ENCODE measurements around the gene TXNRD2.
"Not testable (repeated sequence)": the region's sequence is repeated elsewhere in the genome, so short reads cannot be mapped to it uniquely, and the experiment has no call there.

The TXNRD2 gene

DNA sequence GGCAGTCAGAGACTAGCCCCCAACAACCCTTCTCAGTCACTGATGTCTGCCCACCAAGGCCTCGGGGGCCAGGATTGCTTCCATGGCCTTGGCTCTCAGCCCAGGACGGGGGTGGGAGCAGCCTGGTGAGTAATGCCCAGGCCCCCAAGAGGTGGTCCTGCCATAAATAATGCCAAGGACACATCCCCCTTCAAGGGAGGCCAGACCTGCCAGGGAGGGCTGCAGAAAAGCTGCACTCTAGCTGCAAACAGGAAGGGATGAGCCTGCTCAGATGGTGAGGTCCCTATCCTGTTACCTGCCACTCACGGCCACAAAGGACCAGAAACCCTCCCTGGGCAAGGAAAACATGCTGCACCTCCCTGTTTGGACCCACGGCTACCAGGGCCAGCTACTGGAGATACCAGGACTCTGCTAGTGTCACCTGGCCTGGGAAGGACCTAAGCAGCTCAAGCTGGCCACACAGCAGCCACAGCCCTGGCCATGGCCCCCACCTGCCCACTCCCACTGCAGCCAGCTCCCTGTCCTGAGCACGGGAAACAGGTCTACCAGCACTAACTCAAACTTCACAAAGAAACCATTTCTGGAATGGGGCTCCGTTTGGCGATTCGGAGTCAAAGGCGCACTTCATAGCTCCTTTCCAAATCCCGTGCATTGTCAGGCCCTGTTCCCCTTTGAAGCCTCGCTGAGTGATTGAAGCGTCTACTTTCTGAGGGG, 99.1 kb downstream of the TXNRD2 start:
- no peak for DNase-seq

DNA sequence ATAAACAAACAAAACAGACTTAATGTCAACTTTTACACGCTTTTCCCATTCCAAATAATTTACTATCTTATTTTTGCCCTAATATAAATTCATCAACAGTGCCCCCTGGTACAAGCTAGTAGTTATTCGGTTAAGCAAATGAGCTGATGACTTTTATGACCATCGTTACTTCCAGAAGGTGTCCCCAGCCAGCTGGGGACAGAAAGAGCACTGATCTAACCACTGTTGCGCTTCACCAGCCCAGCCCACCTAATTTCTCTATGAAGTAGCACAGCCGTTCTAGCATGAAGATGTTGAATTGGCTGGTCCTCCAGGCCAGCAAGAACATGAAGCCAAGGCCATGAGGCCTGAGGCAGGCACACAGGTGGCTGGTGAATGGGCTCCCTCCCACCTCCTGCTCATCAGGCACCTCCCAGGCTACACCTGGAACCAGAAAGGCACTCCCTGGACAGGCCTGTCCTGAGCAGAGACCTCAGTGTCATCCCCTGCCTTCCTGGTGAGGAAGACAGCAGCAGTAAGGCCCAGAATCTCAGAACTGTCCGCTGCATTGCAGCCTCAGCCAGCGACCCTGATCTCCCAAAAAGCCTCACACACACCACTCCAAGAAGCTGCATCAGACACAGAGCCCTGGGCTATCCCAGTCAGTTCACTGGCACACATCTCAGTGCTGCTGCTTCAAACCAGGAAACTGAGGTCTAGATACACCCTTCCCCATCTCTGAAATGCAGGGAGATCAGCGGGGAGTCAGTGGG, 99.8 kb downstream of the TXNRD2 start:
- no peak for DNase-seq

DNA sequence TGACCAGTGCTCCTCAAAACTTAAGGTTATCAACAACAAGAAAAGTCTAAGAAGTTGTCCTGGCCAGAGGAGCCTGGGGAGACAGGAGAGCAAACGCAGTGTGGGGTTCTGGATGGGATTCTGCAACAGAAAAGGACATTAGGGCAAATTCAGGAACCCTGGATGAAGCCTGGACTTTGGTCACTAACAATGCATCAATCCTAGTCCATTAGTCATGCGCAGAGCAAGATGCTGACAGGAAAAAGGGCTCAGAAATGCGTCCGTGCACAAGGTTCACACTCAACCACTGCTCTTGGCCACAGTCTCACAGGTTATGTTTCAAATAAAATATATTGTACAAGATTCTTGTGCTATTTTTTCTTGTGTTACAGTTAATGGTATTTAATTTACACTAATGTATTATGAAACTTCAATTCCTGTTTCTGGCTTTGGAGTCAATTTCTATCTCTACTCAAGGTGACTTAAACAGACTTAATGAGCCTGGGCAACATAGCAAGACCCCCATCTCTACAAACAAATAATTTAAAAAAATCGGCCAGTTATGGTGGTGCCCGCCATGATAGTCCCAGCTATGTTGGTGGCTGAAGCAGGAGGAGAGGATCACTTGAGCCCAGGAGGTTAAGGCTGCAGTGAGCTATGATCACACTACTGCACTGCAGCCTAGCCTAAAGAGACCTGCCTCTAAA, 100.5 kb downstream of the TXNRD2 start:
- DNase-seq = no peak

DNA sequence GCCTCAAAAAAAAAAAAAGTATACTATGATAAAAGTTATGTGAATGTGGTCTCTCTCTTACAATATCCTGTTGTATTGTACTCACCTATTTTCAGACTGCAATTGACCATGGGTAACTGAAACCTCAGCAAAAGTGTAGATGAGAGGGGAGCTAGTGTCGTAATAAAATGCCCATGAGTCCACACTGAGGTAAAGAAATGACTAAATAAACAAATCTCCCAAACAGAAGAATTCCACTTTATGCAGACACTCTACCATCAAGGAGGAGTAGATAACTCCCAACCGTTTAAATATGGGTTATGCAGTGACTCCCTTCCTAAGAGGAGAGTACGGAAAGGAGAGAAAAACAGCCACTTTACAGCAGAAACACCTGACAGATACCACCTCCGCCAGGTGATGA, 101.6 kb downstream of the TXNRD2 start:
- DNase-seq = no peak

DNA sequence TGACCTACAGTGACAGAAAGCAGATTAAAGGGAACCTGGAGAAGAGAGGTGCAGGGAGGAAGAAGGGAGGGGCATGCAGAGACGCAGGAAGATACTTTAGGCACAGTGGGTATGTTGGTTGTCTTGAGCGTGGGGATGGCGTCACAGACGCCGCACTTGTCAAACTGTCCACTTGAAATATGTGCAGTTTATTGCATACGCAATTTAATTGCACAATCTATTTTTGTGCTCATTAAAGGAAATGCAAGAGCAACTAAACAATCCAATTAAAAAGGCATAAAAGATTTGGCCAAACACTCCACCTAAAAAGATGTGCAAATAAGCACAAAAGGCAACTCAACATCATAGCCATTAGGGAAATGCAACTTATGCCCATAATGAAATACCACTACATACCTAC, 103.7 kb downstream of the TXNRD2 start:
- DNase-seq = no peak

DNA sequence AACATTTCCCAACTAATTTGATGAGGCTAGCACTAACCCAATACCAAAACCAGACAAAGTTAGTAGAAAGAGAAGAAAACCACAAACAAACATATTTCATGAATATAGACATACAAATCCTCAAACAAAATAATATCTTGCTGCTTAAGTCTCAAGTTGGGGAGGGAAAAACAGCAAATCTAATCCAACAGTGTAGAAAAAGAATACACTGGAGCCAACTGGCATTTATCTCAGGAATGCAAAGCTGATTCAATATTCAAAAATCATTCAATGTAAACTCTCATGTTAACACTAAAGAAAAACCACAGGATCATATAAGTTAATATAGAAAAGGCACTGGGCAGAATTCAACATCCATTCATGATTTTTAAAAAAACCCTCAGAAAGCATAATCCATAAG, 105.1 kb downstream of the TXNRD2 start:
- DNase-seq = no peak

DNA sequence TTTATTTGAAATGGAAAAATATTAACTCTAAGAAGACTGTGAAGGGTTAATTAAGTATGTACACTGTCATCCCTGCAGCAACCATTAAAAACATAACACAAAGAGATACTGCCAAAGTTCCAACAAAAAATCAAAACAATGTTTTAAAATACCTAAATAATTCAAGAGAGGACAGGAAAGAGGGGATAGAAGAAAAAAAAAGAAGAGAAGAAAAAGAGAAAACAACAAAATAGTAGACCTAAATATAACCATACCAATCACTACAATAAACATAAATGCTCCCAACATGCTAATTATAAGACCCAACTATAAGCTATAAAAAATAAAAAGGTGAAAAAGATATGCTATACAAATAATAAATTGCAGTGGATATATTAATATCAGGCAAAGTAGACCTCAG, 107.0 kb downstream of the TXNRD2 start:
- no peak for DNase-seq

DNA sequence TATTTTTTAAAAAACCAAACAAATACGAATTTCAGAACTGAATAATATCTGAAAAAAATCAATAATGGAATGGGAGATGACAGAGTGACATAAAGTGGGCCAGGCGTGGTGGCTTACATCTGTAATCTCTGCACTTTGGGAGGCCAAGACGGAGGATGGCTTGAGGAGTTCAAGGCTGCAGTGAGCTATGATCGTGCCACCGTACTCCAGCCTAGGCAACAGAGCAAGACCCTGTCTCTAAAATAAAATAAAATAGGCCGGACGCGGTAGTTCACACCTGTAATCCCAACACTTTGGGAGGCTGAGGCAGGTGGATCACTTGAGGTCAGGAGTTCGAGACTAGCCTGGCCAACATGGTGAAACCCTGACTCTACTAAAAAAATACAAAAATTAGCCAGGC, 108.3 kb downstream of the TXNRD2 start:
- DNase-seq = not testable (repeated sequence)

DNA sequence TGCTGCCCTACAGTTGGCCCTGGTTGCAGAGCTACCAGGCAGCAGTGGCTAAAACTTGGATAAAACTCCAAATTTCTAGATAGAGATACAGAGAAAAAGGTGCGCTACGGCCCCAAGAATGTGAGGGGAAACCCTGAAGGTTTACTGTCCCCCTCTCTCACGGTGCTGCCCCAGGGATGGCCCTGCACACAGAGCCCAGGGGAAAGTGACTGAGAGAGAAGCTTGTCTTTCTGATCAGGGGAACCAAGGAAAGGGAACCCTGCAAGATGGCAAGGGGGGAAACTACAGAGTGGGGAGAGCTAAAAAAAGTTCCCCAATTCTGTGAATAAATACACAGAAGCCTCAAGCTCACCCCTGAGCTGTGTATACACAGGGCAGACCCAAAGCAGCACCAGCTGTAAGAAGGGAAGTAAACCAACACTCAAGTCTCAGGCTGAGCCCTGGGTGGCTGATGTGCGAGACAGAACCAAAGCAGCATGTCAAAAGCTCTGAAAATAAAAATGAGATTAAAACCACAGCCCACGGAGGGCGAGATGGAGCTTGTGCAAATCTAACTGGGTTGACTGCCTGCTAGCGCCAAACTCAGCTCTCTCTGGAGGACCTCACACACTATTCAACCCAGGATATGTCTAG, 109.0 kb downstream of the TXNRD2 start:
- DNase-seq = no peak

DNA sequence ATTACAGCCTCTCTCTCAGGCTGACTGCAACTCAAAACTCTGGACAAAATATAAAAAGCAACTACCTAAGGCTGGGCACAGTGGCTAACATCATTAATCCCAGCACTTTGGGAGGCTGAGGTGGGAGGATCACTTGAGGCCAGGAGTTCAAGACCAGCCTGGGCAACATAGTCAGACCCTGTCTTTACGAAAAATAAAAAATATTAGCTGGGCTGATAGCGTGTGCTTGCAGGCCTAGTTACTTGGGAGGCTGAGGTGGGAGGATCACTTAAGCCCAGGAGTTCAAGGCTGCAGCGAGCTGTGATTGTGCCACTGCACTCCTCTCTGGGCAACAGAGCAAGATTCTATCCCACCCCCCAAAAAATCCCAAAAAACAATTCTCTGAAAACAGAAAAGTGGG, 109.6 kb downstream of the TXNRD2 start:
- DNase-seq = not testable (repeated sequence)

DNA sequence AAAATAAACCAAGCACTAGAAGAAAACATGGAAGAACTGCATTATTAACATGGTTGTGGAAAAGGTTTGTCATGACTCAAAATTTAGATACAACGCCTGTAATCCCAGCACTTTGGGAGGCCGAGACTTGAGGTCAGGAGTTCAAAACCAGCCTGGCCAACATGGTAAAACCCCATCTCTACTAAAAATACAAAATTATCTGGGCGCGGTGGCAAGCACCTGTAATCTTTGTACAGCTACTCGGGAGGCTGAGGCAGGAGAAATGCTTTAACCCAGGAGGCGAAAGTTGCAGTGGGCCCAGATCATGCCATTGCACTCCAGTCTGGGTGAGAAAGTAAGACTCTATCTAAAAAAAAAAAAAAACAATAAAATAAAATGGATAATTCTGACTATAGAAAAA, 110.6 kb downstream of the TXNRD2 start:
- no peak for DNase-seq

DNA sequence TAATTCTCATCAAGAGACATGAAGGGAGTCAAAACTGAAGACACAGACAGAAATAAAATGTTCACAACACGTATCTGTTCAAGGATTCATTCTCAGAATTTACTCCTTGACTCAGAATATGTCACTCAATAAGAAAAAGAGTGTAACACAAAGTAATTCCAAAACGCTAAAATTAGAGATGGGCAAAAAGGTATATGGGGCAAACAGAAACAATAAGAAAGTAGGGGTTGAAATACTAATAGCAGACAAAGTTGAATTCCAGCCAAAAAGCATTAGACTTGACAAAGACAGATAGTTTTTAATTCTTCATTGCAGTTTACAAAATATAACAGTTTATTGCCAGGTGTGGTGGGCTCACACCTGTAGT, 113.6 kb downstream of the TXNRD2 start:
- no peak for DNase-seq

DNA sequence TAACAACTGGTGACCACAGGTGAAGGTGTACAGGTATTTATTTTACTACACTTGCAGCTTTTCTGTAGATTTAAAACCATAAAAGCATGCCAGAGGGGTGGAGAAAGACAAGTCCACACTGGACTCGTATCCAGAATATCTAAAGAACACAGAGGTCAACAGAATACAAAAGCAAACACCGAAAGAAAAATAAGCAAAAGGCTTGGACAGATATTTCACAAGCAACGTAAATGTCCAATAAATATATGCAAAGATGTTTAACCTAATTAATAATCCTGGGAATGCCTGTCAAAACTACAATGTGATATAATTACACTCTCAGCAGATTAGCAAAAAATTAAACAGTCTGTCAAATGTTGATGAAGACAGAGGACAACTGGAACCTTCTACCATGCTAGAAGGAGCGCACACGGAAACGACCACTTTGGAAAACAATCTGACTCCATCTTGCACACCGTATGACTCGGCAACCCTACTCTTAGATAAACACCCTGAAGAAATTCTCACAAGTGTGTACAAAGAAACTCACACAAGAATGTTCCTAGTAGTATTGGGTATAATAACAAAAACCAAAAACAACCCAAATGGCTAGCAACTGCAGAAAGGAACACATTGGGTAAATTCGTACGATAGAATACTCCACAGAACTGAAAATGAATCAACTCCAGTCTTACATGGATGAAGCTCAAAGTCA, 114.1 kb downstream of the TXNRD2 start:
- DNase-seq = no peak

DNA sequence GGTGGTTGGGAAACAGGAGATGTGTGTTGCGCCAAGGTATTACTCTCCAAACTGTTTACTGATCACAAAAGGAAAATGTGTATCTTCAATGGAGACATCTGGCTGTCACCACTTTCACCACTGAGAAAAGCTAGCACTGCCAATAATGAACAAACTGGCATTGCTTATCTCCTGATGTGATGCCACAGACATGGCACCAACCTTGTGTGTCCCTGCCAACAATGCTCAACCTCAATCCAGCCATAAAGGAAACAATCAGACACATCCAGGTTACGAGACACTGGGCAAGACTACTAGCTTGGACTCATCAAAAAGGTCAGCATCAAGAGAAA, 115.0 kb downstream of the TXNRD2 start:
- DNase-seq = no peak

DNA sequence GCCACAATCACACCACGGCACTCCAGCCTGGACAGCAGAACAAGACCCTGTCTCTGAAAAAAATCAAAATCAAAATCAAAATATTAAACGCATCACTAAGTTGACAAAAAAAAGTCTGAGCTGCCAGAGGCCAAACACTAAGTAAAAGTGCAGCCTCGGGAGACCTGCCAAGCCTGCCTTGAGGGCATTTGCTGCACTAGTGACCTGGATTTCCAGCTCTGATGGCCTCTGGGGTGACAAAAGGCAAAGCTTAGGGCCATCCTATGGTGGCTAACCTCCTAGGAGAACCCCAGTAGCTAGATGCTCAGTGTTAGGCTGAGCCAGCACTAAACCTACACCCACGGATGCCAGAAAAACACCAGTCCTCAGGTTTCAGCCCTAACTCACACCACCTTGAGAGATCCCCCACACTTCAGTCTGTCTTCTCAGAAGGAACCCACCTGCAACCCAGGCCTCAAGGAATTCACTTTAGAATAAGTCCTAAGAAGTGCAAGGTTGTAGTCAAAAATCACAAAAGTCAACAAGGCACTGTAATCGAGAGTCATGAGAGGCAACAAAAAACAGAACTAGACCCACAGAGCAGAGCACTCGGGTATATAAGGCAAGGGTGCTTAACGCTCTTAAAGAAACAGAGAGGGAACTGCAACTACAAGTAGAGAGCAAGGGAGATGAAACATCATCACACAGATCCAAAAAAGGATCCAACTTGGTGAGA, 115.6 kb downstream of the TXNRD2 start:
- no peak for DNase-seq
